GM13976 (cell line): ENCODE results near the gene ZBTB47.

Experiments
- DNase-seq: peaks from one replicate; pipeline ENCODE4 v3.0.0; 2012; ENCODE audit warnings: low spot score
- in situ Hi-C: fragments of 300-500 bp; cut with MboI; formaldehyde crosslinking; loops from one replicate; pipeline ENCODE4 v1.12.0; 2022; ENCODE audit warnings: low sequenced_read_pairs, mixed read lengths, inconsistent platforms; ENCODE audit not compliant: unreplicated experiment
- TF ChIP-seq, protein P1 (sequence below): IDR thresholded peaks from 2 replicates; pipeline ENCODE4 v1.5.1; 2012; ENCODE audit warnings: borderline replicate concordance, mild to moderate bottlenecking; ENCODE audit not compliant: insufficient read depth; ENCODE audit errors: extremely low read depth, missing control alignments, control extremely low read depth

Gene ZBTB47

DNA sequence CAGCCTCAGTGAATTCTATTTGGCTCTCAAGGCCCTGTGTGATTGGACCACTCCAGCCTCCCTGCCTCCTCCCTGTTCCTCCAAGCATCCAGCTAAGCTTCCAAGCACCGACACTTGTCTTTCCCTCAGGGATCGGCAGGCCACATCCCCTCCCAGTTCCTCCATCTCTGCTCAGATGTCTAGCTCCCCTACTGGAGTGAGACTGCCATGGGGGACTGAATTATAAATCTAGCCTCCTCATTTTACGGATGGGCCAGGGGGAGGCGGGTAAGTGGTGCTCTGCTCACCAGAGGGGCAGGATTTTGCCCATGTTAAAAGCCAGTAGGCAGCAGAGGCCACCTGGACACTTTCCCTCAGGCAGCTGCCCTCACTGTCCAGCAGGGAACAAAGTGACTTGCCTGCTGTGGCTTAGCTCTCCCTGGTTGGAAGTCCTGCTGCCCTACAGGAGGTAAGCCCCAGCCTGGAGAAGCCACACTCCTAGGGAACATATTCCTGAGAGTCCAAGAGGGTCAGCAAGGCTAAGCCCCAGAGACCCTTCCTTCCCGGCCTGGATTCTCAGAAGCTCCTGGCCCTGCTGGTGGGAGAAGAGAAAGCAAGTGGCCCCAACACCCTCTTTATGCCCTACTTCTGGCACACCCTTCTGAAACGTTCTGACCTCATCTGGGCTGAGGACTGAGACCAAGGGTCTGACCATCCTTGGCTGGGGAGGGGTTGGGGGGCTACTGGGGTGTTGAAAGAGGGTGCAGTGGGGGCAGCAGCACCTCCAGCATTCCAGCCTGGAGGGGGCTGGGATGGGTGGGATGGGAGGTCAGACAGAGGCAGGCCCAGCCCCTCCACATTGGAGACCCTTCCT, 58.2 kb downstream of the ZBTB47 start:
- in situ Hi-C loops: no loop called here
- DNase-seq: no peak
- TF ChIP-seq, protein P1, sequence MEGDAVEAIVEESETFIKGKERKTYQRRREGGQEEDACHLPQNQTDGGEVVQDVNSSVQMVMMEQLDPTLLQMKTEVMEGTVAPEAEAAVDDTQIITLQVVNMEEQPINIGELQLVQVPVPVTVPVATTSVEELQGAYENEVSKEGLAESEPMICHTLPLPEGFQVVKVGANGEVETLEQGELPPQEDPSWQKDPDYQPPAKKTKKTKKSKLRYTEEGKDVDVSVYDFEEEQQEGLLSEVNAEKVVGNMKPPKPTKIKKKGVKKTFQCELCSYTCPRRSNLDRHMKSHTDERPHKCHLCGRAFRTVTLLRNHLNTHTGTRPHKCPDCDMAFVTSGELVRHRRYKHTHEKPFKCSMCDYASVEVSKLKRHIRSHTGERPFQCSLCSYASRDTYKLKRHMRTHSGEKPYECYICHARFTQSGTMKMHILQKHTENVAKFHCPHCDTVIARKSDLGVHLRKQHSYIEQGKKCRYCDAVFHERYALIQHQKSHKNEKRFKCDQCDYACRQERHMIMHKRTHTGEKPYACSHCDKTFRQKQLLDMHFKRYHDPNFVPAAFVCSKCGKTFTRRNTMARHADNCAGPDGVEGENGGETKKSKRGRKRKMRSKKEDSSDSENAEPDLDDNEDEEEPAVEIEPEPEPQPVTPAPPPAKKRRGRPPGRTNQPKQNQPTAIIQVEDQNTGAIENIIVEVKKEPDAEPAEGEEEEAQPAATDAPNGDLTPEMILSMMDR: no peak

DNA sequence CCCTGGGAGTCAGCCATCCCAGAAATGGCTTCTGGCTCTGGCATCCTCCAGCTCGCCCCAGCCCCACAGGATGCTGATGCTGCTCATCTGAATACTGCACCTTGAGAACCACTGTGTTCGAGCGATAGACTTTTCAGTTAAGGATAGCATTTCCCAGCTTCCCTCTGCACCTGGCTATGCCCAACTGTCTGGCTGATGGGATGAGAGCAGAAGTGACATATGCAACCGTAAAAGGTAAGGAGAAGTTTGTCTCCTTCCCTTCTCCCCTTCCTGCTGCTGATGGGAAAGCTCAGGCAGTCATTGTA, 58.8 kb downstream of the ZBTB47 start:
- TF ChIP-seq, protein P1: no peak
- no peak for DNase-seq
- in situ Hi-C loops: no loop called here

DNA sequence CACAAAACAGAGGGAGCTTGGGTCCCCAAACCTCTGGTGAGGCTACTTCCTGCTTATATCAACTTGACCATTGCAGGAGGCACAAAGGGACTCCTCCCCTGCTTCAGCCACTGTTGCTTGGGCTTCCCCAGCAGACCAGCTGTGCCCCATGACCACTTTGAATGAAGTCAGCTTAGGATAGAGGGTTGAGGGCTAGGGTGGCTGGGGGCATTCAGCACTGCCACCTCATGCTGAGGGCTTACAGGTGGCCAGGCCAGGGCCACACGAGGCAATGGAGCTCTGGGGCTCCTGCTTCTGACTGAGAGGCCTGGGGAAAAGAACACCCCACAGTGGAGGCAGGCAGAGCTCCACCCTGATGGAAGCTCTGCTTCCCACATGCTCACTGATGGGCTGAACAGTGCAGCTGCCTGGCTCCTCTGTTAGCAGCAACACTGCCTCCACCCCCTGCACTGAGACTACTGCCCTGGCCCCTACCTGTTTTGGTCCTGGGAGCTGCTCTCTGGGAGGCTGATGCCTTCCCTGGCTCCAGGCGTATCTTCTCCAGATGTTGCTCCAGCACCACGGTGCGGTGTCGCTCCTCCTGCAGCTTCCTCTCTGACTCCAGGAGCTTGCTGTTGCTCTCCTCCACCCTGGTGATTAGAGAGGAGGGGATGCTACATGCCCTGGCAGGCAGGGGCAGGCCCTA, 59.3 kb downstream of the ZBTB47 start:
- no peak for DNase-seq
- TF ChIP-seq, protein P1: no peak
- in situ Hi-C loops: no loop called here

DNA sequence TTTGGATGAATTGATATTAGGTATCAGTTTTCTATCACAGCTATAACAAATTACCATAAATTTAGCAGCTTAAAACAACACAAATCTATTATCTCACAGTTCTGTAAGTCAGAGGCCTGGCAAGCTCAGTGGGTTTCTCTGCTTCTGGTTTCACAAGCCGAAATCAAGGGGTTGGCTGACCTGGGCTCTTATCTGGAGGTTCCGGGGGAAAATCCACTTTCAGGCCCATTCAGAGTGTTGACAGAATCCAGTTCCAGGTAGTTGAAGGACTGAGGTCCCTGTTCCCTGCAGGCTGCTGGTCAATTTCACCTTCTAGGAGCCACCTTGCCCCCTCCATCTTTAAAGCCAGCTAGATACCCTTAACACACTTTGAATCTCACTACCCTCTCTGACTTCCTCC, 60.2 kb downstream of the ZBTB47 start:
- TF ChIP-seq, protein P1: no peak
- no peak for DNase-seq
- in situ Hi-C loops: no loop called here

DNA sequence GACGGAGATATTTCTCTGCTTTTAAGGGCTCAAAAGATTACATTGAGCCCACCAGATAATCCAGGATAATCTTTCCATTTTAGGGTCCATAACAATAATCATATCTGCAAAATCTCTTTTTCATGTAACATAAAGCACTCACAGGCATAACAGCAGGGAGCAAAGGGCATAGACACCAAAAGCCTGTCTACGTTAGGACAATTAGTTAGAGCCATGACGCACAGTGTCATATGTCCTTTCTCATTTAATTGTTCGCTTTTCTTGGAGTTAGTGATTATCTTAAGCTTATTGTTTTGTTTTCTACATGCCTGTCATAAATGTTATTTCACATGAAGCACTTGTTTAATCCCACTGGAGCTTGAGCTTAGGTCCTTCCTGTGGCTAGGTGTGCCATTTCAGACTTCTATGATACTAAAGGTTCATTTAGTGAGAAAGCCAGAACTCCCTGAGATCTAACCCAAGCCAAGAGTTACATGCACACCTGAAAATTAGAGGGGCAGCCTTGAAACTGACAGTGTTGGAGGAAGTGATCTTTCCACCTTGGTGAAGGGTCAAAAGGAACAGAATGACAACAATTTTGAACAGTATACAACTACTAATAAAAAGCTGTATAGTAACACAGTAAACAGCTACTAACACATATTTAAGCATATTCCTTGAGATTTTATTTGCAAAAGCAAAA, 60.8 kb downstream of the ZBTB47 start:
- in situ Hi-C loops: no loop called here
- TF ChIP-seq, protein P1: no peak
- no peak for DNase-seq
